ENCODE results near the gene CLSTN3.

DNA sequence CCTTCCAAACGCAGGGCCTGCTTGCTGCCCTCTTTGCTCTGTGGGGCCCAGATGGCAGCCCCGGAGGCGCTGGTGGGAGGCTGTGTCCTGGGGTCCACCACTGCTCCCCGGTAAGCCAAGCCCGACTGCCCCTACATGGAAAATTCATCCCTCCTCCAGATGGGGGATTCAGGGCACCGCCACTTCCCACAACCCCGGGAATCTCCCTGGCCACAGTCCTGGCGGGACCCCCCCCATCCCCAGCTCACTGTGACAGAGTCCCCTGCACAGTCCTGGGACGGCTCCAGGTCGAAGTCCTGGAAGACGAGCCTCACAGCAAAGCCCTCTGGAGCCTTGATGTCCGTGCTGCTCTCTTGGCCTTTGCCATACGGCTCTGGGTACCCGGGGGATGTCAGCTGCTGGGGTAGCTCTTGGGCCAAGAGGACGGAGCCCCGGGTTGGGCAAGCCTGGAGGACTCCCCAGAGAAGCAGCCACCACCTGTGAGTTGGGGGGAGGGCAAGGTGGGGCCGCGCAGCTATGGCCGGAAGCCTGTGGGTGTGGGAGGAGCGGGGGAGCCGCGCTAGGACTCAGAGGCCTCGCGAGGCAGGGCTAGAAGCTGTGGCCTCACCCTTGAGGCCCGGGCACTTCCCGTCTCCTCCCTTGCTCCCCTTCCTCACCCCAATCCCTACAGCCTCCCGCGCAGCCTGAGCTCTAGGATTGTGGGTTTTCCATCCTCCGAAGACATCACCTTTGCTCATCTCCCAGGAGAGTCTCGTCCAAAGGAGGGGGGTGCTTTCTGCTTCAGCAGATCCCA, 22.0 kb upstream of the CLSTN3 start:
- TF ChIP-seq, protein P1, sequence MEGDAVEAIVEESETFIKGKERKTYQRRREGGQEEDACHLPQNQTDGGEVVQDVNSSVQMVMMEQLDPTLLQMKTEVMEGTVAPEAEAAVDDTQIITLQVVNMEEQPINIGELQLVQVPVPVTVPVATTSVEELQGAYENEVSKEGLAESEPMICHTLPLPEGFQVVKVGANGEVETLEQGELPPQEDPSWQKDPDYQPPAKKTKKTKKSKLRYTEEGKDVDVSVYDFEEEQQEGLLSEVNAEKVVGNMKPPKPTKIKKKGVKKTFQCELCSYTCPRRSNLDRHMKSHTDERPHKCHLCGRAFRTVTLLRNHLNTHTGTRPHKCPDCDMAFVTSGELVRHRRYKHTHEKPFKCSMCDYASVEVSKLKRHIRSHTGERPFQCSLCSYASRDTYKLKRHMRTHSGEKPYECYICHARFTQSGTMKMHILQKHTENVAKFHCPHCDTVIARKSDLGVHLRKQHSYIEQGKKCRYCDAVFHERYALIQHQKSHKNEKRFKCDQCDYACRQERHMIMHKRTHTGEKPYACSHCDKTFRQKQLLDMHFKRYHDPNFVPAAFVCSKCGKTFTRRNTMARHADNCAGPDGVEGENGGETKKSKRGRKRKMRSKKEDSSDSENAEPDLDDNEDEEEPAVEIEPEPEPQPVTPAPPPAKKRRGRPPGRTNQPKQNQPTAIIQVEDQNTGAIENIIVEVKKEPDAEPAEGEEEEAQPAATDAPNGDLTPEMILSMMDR (conservative IDR thresholded peaks at IDR 0.05 in 1 of 2, IDR thresholded peaks at IDR 0.05 in 1 of 2; ENCODE audit: low read depth in 1 of 2, low read length in 2 of 2) = no peak
- no peak for TF ChIP-seq EZH2 (IDR thresholded peaks at IDR 0.05; ENCODE audit: low read length, missing control alignments)
